Measurements from ENCODE around the gene CNKSR2.
"Not testable (repeated sequence)": the region's sequence is repeated elsewhere in the genome, so short reads cannot be mapped to it uniquely, and the experiment has no call there.

Gene CNKSR2

DNA sequence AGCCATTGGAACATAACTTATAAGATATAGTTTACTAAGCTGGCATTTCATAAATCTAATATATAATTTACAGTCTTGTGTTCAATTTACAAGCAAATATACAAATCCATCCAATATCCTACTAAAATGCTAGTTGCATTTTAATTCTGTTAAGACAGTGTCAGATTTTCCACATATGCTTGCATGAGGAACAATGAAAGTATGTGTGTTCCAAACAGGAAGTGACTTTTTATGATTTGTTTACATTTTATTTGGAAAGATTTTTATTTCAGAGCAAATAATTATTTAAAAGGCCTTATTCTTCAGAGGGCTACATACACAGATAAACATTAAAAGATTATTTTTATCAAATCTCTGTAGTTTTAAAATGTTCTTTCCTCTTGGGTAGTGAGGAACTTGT, 153.9 kb downstream of the CNKSR2 start:
- no peak for TF ChIP-seq TAF1 (IDR thresholded peaks at IDR 0.05; ENCODE audit: borderline replicate concordance, low read depth, low read length)
- TF ChIP-seq POLR2A (IDR thresholded peaks at IDR 0.05; ENCODE audit: low read depth, low read length): no peak
- TF ChIP-seq POLR2AphosphoS5 (IDR thresholded peaks at IDR 0.05; ENCODE audit: low read depth, low read length): no peak
- no peak for DNase-seq (ENCODE audit: insufficient read length)
- FAIRE-seq: no peak

DNA sequence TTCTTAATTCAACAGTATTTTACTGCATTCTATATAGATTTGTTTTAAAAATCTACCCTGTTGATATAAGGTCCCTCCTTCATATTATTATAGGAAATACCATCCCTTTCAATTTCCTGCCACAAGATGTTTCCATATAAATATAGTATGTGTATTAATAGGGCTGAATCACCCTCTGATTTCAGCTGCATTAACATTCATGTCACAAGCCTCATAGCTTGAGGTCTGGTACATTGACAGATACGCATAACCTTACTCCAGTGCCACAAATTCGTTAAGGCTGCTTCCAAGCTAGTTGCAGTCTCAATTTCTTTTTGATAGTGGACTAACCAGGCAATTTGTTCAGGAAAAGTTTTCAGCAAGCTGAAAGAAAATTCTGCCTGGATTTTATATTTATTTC, 155.6 kb downstream of the CNKSR2 start:
- DNase-seq (ENCODE audit: insufficient read length) (no peak), FAIRE-seq (no peak)
- TF ChIP-seq POLR2AphosphoS5 (IDR thresholded peaks at IDR 0.05; ENCODE audit: low read depth, low read length) (no peak), POLR2A (IDR thresholded peaks at IDR 0.05; ENCODE audit: low read depth, low read length) (no peak), TAF1 (IDR thresholded peaks at IDR 0.05; ENCODE audit: borderline replicate concordance, low read depth, low read length) (no peak)

DNA sequence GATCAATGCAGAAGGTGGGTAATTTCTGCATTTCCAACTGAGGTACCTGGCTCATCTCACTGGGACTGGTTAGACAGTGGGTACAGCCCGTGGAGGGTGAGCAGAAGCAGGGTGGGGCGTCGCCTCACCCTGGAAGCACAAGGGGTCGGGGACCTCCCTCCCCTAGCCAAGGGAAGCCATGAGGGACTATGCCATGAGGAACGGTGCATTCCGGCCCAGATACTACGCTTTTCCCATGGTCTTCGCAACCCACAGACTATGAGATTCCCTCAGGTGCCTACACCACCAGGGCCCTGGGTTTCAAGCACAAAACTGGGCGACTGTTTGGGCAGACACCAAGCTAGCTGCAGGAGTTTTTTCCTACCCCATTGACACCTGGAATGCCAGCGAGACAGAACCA, 170.4 kb downstream of the CNKSR2 start:
- not testable (repeated sequence) for FAIRE-seq; DNase-seq (ENCODE audit: insufficient read length)

DNA sequence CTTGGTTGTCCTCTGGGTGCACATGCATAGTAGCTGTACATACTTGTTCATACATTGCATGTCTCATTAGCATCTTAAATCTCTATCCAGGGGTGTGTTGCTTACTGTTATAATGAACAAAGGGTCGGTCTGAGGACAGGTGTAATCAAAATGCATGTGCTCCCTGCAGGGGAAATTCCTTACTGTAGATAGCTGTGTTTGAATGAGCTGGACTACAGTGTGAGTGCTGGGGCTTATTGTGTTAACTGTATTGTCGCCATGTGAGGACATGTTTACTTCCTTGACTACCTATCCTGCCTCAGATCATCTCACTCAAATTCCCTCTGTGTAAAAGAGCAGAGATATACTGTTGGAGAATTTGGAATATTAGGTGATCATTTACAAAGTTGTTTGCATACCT, 185.2 kb downstream of the CNKSR2 start:
- DNase-seq (ENCODE audit: insufficient read length): no peak
- no peak for FAIRE-seq
- TF ChIP-seq POLR2A (IDR thresholded peaks at IDR 0.05; ENCODE audit: low read depth, low read length): no peak
- no peak for TF ChIP-seq TAF1 (IDR thresholded peaks at IDR 0.05; ENCODE audit: borderline replicate concordance, low read depth, low read length)
- no peak for TF ChIP-seq POLR2AphosphoS5 (IDR thresholded peaks at IDR 0.05; ENCODE audit: low read depth, low read length)

DNA sequence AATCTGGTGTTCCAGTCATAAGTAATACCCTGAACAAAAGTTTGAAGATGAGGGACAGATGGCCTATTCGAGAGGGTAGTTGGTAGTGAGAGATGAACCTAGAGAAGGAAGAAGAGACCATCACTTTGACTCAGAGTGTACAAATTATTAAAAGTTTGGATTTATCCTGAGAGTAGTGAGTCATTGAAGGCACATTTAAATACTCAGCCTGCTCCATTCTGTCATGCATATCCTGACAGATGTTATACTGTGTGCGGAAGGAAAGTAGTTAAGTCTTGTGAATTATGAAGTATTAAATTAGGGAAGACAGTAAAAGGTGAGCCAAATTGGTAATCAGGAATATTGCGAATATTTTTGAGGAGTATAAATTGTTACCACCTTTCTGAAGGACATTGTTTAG, 190.8 kb downstream of the CNKSR2 start:
- FAIRE-seq (no peak), DNase-seq (ENCODE audit: insufficient read length) (no peak)
- no peak for TF ChIP-seq POLR2A (IDR thresholded peaks at IDR 0.05; ENCODE audit: low read depth, low read length)

DNA sequence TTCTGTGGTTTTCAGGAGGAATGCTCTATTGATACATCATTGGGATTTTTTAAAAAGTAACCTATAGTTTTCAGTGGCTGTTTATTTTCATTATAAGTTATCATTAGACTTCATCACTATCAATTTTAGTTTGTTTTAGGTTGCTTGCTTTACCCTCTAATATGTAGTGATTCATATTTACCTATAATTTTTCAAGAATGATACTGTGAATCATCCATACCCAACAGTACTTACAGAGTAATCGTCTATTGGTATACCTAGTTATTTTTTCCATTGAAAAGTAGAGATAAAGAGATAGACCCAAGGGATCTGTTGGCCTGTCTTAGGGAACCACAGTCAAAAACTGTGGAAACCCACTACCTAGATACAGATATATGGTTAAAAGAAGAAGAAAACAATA, 200.6 kb downstream of the CNKSR2 start:
- DNase-seq (ENCODE audit: insufficient read length) (no peak), FAIRE-seq (no peak)
- TF ChIP-seq POLR2A (IDR thresholded peaks at IDR 0.05; ENCODE audit: low read depth, low read length): no peak
- TF ChIP-seq POLR2AphosphoS5 (IDR thresholded peaks at IDR 0.05; ENCODE audit: low read depth, low read length): no peak
- TF ChIP-seq TAF1 (IDR thresholded peaks at IDR 0.05; ENCODE audit: borderline replicate concordance, low read depth, low read length): no peak

DNA sequence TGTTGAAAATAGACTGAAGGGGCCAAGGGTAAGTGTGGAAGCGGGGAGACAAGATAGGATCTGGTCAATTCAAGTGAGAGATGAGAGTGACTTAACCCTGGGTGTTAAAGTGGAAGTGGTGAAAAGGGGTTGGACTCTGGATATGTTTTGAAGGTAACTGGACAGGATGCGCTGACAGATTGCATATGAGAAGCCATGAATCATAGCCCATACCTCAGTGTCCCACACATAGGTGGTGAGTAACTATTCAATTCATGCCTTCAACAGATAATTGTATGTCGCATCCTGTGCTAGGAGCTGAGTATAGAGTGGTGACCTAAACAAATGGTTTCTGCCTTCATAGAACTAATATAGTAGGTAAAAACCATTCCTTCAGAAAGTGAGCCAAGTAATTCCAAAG, 207.3 kb downstream of the CNKSR2 start:
- TF ChIP-seq POLR2AphosphoS5 (IDR thresholded peaks at IDR 0.05; ENCODE audit: low read depth, low read length) (no peak), POLR2A (IDR thresholded peaks at IDR 0.05; ENCODE audit: low read depth, low read length) (no peak), TAF1 (IDR thresholded peaks at IDR 0.05; ENCODE audit: borderline replicate concordance, low read depth, low read length) (no peak)
- DNase-seq (ENCODE audit: insufficient read length): no peak
- no peak for FAIRE-seq

DNA sequence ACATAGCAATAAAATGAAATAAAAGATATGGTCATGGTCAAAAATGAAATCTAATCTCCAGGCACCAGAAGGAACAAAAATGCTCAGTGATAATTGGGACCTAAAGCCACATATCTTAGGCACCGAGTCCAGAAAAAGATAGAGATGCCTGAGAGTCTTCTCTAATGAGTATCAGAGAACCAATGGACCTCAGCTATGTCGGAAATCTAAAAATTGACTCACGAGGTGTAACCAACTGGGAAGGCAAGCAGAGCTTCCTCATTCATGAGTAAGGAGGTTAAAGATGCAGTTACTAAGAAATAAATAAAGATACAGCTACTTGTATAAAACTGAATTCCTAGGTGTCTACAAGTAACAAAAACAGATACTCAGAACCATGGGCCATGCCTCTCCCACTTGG, 211.8 kb downstream of the CNKSR2 start:
- DNase-seq (ENCODE audit: insufficient read length): no peak
- TF ChIP-seq POLR2AphosphoS5 (IDR thresholded peaks at IDR 0.05; ENCODE audit: low read depth, low read length): no peak
- no peak for TF ChIP-seq POLR2A (IDR thresholded peaks at IDR 0.05; ENCODE audit: low read depth, low read length)
- no peak for TF ChIP-seq TAF1 (IDR thresholded peaks at IDR 0.05; ENCODE audit: borderline replicate concordance, low read depth, low read length)
- no peak for FAIRE-seq

DNA sequence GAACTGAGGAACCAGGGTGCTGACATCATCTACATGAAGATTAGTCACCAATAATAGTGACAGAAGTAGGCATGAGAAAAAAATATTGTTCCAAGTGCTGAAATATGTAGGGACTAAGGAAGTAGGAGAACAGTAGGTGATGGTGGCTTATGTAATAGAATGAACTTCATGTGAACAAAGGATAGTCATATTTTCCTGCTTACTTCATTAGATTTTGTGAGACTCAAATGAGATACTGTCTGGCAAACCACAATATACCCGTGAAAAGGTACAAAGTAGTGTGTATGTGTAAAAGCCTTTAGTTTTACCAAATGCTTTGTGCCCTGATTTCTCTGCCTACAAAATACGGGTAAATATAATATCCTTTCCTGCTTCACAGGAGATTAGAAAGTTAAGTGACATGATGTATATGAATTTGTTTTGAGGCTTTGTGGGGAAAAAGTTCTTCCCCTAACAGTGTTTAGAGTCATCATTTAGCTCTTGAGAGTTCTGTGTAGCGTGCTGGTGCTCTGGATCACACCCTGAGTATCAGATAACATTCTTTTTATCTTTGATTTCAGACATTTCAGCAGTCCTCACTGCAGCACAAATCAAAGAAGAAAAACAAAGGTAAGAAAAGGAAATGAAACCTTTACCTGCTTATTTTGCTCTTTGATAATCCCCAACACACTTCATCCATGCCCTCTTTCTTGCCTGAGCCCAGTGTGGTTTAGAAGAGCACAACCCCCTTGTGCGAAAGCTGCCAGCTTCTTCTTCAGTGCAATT, 216.0 kb downstream of the CNKSR2 start:
- FAIRE-seq (no peak), DNase-seq (ENCODE audit: insufficient read length) (no peak)
- TF ChIP-seq POLR2AphosphoS5 (IDR thresholded peaks at IDR 0.05; ENCODE audit: low read depth, low read length) (no peak), TAF1 (IDR thresholded peaks at IDR 0.05; ENCODE audit: borderline replicate concordance, low read depth, low read length) (no peak), POLR2A (IDR thresholded peaks at IDR 0.05; ENCODE audit: low read depth, low read length) (no peak)

DNA sequence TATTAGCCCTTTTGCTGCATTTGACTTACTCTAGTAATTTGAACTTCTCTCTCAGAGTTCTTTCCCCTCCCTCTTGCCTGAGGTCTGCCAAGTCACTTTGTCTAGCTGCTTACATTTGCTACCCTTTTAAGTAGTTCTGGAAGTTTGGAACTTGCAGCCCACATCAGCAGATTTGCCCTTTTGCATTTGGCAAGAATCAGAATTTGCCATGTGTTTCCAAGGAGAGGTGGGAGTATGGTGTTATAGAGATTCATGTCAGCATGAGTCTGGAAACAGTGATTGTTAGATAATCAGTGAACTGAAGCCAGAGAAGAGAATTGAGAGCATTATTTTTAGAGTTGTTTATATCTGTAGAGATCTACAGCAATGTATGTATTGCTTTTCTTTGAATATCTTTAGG, 231.8 kb downstream of the CNKSR2 start:
- no peak for FAIRE-seq
- TF ChIP-seq POLR2AphosphoS5 (IDR thresholded peaks at IDR 0.05; ENCODE audit: low read depth, low read length): no peak
- TF ChIP-seq TAF1 (IDR thresholded peaks at IDR 0.05; ENCODE audit: borderline replicate concordance, low read depth, low read length): no peak
- TF ChIP-seq POLR2A (IDR thresholded peaks at IDR 0.05; ENCODE audit: low read depth, low read length): no peak
- no peak for DNase-seq (ENCODE audit: insufficient read length)

DNA sequence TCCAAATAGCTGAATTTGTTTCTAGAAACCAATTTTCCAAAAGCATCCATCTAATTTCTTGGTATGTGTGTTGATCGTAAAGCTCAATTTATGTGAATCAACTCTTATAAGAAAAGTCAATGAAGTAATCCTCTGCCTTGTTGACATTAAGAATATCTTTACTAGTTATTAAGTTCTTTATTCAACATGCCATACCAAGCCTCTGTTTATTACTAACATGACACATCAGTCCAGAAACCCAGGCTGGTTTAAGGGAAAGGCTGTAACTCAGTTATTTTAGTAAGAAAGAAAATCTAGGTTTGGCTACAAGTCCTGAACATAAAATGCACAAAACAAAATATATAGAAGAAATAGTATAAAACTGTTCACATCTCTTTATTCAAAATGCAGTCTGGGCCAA, 235.9 kb downstream of the CNKSR2 start:
- TF ChIP-seq TAF1 (IDR thresholded peaks at IDR 0.05; ENCODE audit: borderline replicate concordance, low read depth, low read length): no peak
- no peak for TF ChIP-seq POLR2A (IDR thresholded peaks at IDR 0.05; ENCODE audit: low read depth, low read length)
- no peak for TF ChIP-seq POLR2AphosphoS5 (IDR thresholded peaks at IDR 0.05; ENCODE audit: low read depth, low read length)
- DNase-seq (ENCODE audit: insufficient read length) (no peak), FAIRE-seq (no peak)

DNA sequence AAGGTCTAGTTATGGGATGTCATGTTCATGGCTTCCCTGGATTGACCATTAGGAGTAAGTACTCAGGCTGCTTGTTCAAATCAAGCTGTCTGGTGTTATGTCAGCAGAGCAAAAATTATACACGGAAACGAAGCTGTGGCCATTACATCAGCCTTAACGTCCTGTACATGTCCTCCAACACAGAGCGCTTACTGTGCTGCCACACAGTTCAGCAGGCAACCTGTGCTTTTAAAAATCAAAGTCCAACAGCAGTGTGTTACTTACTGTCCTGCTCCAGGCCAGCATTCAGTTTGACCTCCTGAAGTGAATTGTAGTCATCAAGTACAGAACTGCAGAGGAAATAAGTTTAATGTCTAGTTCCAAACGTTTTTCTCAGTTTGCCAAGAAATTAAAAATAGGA, 237.9 kb downstream of the CNKSR2 start:
- FAIRE-seq (no peak), DNase-seq (ENCODE audit: insufficient read length) (no peak)
- no peak for TF ChIP-seq POLR2AphosphoS5 (IDR thresholded peaks at IDR 0.05; ENCODE audit: low read depth, low read length)
- no peak for TF ChIP-seq TAF1 (IDR thresholded peaks at IDR 0.05; ENCODE audit: borderline replicate concordance, low read depth, low read length)
- TF ChIP-seq POLR2A (IDR thresholded peaks at IDR 0.05; ENCODE audit: low read depth, low read length): no peak

DNA sequence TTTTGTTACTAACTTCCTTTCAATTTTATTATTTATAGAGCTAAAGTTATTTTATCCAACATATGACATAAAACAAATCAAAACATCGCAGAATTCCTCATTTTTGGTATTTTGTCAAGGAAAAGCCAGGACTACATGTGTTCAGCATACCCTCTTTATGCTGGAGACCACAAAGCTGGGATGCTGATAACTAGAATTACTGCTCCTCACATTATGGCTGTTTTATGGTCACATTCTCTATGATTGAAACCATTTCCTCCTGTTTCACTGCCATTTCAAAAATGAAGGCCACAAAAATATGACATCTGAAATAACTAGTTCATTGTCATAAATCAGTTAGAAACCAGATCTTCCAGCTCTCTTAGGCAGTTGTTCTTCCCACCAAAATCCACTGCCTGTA, 242.2 kb downstream of the CNKSR2 start:
- FAIRE-seq: no peak
- TF ChIP-seq TAF1 (IDR thresholded peaks at IDR 0.05; ENCODE audit: borderline replicate concordance, low read depth, low read length) (no peak), POLR2A (IDR thresholded peaks at IDR 0.05; ENCODE audit: low read depth, low read length) (no peak), POLR2AphosphoS5 (IDR thresholded peaks at IDR 0.05; ENCODE audit: low read depth, low read length) (no peak)

More for the DNA sequence above, 242.2 kb downstream of the CNKSR2 start:
- DNase-seq (ENCODE audit: insufficient read length): no peak
